ENCODE results near the gene NQO2.
"Not testable (repeated sequence)": the region's sequence is repeated elsewhere in the genome, so short reads cannot be mapped to it uniquely, and the experiment has no call there.

The NQO2 gene

DNA sequence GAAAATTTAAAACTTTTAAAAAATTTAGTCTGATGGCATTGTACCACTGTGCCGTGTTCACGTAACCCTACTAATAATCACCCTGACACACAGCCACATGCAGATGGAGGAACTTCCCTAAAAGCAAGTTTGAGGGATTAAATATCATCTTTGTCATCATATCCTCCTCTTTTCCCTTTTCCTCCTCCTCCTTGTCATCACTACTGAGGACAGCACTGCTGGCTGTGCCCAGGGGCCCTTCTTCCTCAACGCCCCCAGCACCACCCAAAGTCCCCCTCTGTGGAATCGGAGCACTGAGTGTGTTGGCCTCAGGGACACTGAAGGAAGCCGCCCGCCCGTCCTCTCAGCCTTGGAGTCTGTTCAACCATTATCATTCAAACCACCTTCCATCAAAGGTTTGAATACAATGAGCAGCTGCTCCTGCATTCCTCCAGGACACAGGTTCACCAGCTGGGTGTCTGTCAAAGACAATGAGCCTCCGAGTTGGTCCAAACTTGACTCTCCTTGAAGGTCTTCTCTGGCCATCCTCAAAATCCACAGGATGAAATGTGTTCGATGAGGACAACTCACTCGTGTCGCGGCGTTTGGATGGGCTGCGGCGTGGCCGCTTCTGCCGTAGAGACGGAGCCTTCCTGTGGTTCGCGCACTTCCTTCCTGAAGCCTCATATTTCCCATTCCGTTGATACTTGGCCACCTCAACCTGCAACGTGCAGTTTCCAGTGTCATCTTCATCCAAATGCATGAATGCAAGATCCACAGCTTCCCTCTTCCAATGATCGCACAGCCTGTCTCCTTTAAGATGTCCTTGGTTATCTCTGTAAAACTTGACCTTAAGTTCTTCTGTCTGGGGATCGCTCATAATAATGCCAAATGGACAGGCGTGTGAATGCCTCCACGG, 23.3 kb downstream of the NQO2 start:
- TF ChIP-seq L3MBTL2 (conservative IDR thresholded peaks at IDR 0.05): no peak
- no peak for TF ChIP-seq FOXK2 (IDR thresholded peaks at IDR 0.05)
- no peak for TF ChIP-seq ZNF384 (IDR thresholded peaks at IDR 0.05)
- no peak for TF ChIP-seq FOXA1 (IDR thresholded peaks at IDR 0.05)
- TF ChIP-seq CTBP1 (IDR thresholded peaks at IDR 0.05; ENCODE audit: borderline replicate concordance): no peak
- TF ChIP-seq LEF1 (IDR thresholded peaks at IDR 0.05; ENCODE audit: borderline replicate concordance): no peak
- no peak for TF ChIP-seq NFRKB (IDR thresholded peaks at IDR 0.05)
- no peak for TF ChIP-seq ARNT (IDR thresholded peaks at IDR 0.05)
- TF ChIP-seq TARDBP (IDR thresholded peaks at IDR 0.05): no peak
- no peak for TF ChIP-seq FOXM1 (IDR thresholded peaks at IDR 0.05; ENCODE audit: borderline replicate concordance)
- TF ChIP-seq ELF4 (IDR thresholded peaks at IDR 0.05): no peak
- TF ChIP-seq SUZ12 (IDR thresholded peaks at IDR 0.05): no peak
- no peak for TF ChIP-seq SP1 (IDR thresholded peaks at IDR 0.05)
- TF ChIP-seq, protein P1, sequence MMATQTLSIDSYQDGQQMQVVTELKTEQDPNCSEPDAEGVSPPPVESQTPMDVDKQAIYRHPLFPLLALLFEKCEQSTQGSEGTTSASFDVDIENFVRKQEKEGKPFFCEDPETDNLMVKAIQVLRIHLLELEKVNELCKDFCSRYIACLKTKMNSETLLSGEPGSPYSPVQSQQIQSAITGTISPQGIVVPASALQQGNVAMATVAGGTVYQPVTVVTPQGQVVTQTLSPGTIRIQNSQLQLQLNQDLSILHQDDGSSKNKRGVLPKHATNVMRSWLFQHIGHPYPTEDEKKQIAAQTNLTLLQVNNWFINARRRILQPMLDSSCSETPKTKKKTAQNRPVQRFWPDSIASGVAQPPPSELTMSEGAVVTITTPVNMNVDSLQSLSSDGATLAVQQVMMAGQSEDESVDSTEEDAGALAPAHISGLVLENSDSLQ (IDR thresholded peaks at IDR 0.05): no peak
- no peak for TF ChIP-seq HDGF (IDR thresholded peaks at IDR 0.05; ENCODE audit: borderline replicate concordance)
- TF ChIP-seq BHLHE40 (IDR thresholded peaks at IDR 0.05; ENCODE audit: borderline replicate concordance): no peak
- DNase-seq (ENCODE audit: extremely low spot score): no peak
- ChIA-PET CTCF (interaction anchor here (1.0 kb wide), 1 partner anchor 627 kb away, joined by 4 read pairs; no protein-coding TSS in a partner anchor), POLR2A (interaction anchor here (1.0 kb wide), 3 partner anchors 16 to 140 kb away, joined by 3 to 5 read pairs (median 3); no protein-coding TSS in a partner anchor)

DNA sequence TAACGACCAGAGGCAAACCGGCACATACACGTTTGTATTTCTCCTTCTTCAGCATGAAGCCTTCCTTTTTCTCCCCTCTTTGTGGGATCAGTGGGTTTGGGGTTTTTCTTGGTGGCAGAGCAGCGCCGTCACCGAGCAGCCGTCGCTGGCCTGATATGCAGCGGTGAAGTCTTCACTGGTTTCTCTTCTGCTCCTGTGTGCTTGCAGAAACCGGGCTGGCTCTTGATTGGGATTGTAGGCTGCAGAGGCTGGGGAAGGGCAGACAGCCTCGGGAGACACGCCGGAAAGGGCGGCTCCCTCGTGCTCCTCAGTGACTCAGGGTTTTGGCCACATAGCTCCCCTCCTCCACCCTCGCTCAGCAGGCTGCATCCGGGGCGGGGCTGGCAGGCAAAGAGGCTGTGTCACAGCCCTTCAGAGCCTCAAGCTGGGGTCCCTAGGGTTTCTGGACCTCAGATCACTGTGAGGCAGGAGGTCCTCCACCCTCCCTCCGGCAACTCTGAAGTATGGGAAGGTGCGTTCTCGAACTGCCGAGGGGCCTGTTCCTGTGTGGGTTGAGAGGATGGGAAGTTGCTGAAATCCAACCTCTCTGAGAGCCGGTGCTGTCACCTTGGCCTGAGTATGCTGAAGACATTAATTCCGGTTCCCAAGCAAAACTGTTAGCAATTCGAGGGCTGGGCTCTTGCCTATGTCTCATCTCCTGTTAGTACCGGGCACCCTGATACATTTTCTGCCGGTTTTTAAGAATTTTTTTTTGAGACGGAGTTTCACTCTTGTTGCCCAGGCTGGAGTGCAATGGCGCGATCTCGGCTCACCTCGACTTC, 24.2 kb downstream of the NQO2 start:
- DNase-seq (ENCODE audit: extremely low spot score): peak; percentile 76
- POLR2A ChIA-PET: interaction anchor here (0.6 to 1.0 kb wide), 4 partner anchors 15 to 139 kb away, joined by 3 to 5 read pairs (median 3); no protein-coding TSS in a partner anchor
- TF ChIP-seq FOXA1 (IDR thresholded peaks at IDR 0.05) (no peak), L3MBTL2 (conservative IDR thresholded peaks at IDR 0.05) (peak; percentile 91), LEF1 (IDR thresholded peaks at IDR 0.05; ENCODE audit: borderline replicate concordance) (no peak), ELF4 (IDR thresholded peaks at IDR 0.05) (no peak), HDGF (IDR thresholded peaks at IDR 0.05; ENCODE audit: borderline replicate concordance) (no peak), BHLHE40 (IDR thresholded peaks at IDR 0.05; ENCODE audit: borderline replicate concordance) (no peak)
- CTCF ChIA-PET: interaction anchor here (0.5 to 1.0 kb wide), 2 partner anchors 200 to 626 kb away, joined by 4 to 6 read pairs; no protein-coding TSS in a partner anchor

DNA sequence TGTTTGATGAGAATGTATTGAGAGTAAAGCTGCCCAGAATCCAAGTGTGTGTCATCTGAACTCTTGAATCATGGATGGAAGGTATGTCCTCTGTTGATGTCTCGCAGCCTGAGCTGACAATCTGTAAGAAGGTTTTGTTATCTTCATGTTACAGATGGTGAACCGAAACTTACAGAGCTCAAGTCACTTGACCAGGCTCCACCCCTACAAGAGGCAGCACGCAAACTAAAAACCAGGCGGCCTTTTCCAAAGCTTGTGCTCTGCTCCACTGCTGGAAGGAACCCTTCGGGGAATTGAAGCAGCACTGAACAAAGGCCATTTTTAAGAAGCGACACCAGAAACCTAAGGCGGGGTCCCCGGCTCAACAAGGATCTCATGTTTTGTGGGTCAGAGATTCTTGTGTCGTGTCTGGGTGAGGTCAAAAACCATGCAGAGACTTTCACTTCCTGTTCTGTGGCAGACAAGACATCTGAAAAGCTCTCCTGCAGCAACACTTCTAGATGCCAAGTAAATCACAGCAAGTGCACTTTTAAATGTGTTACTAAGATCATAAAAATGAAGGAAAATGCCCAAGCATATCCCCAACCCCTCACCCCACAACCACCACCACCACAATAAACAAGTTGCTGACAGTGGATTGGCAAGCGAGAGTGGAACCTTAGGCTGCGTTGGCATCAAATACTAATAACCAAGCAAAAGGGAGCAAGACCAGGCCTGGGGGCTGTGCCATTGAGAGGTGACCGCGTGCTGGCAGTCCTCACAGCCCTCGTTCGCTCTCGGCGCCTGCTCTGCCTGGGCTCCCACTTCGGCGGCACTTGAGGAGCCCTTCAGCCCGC, 27.3 kb downstream of the NQO2 start:
- no peak for TF ChIP-seq SP1 (IDR thresholded peaks at IDR 0.05)
- no peak for TF ChIP-seq TARDBP (IDR thresholded peaks at IDR 0.05)
- no peak for DNase-seq (ENCODE audit: extremely low spot score)
- CTCF ChIA-PET: interaction anchor here (1.1 to 1.4 kb wide), 2 partner anchors 12 to 25 kb away, joined by 3 to 4 read pairs; no protein-coding TSS in a partner anchor
- POLR2A ChIA-PET: interaction anchor here (0.9 to 1.5 kb wide), 2 partner anchors 36 to 92 kb away, joined by 3 to 8 read pairs; partner anchors contain the start of gene BPHL

DNA sequence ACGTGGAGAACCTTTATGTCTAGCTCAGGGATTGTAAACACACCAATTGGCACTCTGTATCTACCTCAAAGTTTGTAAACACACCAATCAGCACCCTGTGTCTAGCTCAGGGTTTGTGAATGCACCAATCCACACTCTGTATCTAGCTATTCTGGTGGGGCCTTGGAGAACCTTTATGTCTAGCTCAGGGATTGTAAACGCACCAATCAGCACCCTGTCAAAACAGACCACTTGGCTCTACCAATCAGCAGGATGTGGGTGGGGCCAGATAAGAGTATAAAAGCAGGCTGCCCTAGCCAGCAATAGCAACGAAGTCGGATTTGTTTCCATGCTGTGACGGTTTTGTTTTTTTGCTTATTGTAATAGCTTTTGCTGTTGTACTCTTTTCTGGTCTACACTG, 28.5 kb downstream of the NQO2 start:
- not testable (repeated sequence) for DNase-seq (ENCODE audit: extremely low spot score)
- ChIA-PET CTCF (interaction anchor here (0.6 to 1.1 kb wide), 2 partner anchors 19 to 29 kb away, joined by 3 to 9 read pairs; partner anchors contain the start of gene NQO2), POLR2A (interaction anchor here (1.1 kb wide), 1 partner anchor 36 kb away, joined by 3 read pairs; no protein-coding TSS in a partner anchor)

DNA sequence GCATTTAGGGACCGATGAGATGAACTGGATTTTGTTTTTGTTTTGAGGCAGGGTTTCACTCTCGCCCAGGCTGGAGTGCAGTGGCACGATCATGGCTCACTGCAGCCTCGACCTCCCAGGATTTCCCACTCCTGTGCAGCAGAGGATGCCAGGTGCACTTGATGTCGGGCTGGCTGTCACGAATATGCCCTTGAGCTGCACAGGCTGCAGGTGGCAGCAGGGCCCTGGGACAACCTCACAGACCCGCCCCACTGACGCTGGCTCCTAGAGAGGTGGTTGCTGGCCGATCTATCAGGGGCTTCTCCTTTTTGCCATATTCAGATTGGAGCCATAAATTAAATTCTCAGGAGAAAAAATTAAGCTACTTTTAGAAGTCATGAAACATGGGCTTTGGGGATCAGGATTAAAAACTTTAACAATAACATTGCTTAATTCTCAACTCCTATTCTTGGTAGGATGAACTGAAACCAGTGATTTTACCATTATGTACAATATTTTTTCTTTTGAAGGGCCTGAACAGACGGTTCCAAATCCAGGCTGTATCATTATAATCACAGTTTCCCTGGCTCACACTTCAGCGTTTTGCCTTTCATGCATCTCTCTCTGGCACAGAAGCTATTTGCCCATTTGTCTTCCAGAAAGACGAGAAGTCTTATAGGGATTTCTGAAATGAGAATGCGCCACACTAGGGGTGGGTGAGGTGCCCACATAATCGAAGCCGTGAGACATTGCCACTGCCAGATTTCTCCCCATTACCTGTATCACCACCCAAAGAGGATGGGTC, 32.4 kb downstream of the NQO2 start:
- ChIA-PET POLR2A (no interaction called here), CTCF (no interaction called here)
- DNase-seq (ENCODE audit: extremely low spot score): no peak
- TF ChIP-seq CTBP1 (IDR thresholded peaks at IDR 0.05; ENCODE audit: borderline replicate concordance): no peak
- TF ChIP-seq FOXA1 (IDR thresholded peaks at IDR 0.05): no peak

DNA sequence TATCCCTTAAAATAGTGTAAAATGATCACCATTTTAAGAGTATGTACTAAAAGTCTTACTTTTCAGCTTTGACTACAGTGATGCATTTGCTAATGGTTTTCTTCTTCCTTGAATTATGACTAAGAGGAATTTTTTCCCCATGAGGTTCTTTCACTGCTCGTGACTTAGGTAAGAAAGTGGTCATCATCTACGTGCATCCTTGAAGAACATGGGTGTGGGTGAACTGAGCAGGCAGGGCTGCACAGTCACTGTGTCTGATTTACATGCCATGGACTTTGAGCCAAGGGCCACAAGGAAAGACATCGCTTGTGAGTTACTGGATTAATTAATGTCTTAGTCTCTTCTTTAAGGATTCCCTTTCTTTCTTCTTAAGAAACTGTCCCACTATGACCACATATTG, 33.3 kb downstream of the NQO2 start:
- CTCF ChIA-PET: no interaction called here
- TF ChIP-seq SUZ12 (IDR thresholded peaks at IDR 0.05): no peak
- no peak for TF ChIP-seq HDGF (IDR thresholded peaks at IDR 0.05; ENCODE audit: borderline replicate concordance)
- no peak for TF ChIP-seq SP1 (IDR thresholded peaks at IDR 0.05)
- no peak for TF ChIP-seq FOXK2 (IDR thresholded peaks at IDR 0.05)
- no peak for TF ChIP-seq L3MBTL2 (conservative IDR thresholded peaks at IDR 0.05)
- no peak for TF ChIP-seq BHLHE40 (IDR thresholded peaks at IDR 0.05; ENCODE audit: borderline replicate concordance)
- no peak for TF ChIP-seq ELF4 (IDR thresholded peaks at IDR 0.05)
- no peak for TF ChIP-seq CTBP1 (IDR thresholded peaks at IDR 0.05; ENCODE audit: borderline replicate concordance)
- no peak for TF ChIP-seq FOXA1 (IDR thresholded peaks at IDR 0.05)
- TF ChIP-seq LEF1 (IDR thresholded peaks at IDR 0.05; ENCODE audit: borderline replicate concordance): no peak
- no peak for TF ChIP-seq FOXM1 (IDR thresholded peaks at IDR 0.05; ENCODE audit: borderline replicate concordance)
- no peak for TF ChIP-seq TARDBP (IDR thresholded peaks at IDR 0.05)
- no peak for TF ChIP-seq ARNT (IDR thresholded peaks at IDR 0.05)
- TF ChIP-seq NFRKB (IDR thresholded peaks at IDR 0.05): no peak
- no peak for DNase-seq (ENCODE audit: extremely low spot score)
- POLR2A ChIA-PET: no interaction called here
